Limb (tissue), 2 donors: ENCODE data around the gene PQBP1.

ENCODE experiments used
- DNase-seq, 2 donors: peaks; one replicate each; pipeline ENCODE4 v3.0.0-alpha.2; 2016; ENCODE audit errors: extremely low spot score in 2 of 2

Gene PQBP1

DNA sequence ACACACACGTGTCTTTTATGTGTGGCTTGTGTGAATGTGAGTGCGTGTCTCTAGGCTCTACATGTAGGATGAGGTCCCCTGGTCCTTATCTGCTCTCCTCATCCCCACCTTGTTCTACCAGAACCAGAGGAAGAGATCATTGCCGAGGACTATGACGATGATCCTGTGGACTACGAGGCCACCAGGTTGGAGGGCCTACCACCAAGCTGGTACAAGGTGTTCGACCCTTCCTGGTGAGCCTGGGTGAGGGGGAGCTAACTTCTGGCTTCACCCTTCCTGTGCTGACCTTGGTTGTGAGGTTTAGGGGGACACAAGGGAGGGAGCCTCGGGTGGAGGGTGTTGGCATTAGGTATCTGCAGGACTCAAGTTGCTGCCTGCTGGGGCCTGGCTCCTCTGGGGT is 3.3 kb downstream of the PQBP1 start:
- DNase-seq = no peak

DNA sequence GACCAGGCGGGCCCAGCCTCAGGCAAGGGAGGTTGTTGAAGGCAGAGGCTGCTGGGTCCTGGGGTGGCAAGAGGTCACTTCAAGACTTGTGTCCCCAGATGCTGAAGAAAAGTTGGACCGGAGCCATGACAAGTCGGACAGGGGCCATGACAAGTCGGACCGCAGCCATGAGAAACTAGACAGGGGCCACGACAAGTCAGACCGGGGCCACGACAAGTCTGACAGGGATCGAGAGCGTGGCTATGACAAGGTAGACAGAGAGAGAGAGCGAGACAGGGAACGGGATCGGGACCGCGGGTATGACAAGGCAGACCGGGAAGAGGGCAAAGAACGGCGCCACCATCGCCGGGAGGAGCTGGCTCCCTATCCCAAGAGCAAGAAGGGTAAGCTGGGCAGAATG is 4.4 kb downstream of the PQBP1 start:
- no peak for DNase-seq

DNA sequence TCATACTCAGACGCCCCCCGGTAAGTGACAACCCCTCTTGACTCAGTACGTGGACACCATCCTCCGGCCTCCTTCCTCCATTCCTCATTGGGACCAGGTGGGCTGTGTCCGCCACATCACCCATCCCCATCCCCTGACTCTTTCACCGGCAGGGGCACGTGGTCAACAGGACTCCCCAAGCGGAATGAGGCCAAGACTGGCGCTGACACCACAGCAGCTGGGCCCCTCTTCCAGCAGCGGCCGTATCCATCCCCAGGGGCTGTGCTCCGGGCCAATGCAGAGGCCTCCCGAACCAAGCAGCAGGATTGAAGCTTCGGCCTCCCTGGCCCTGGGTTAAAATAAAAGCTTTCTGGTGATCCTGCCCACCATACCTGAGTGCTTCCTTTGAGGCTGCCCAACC is 5.0 kb downstream of the PQBP1 start:
- no peak for DNase-seq

DNA sequence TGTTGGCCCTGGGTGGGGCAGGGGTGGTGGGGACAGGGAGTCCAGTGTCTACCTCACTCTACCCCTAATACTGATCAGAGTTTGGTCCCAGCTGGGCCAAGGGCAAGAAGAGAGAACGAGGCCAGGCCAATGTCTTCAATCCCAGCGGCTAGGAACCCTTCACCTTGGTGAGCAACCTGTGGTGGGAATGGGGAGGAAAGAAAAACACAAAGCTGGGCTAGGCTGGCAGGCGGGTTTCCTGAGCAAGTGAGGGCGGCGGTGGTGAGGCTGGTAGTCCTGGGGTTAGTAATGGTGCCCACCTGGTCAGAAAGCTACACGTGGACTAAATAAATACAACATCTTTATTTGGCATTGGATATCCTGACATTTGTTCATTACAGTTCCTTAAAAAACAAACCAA is 5.6 kb downstream of the PQBP1 start:
- DNase-seq = no peak

DNA sequence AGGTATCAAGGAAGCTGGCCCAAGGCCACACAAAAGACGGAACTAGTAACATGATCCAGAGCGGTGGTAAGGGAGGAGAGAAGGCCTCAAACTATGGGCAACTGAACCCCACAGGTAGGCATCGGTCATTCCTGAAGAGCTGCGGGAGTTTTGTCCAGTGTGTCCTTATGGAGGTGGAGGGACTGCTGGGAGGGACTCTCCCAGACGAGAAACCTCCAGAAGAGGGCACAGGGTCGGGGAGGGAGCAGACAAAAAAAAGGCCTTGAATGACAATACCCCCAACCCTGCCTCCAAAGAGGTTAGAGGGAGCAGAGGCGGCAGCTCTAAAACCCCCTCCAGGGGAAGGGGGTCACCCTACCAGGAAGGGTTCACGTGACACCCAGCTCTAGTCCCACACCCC is 6.5 kb downstream of the PQBP1 start:
- DNase-seq = no peak

DNA sequence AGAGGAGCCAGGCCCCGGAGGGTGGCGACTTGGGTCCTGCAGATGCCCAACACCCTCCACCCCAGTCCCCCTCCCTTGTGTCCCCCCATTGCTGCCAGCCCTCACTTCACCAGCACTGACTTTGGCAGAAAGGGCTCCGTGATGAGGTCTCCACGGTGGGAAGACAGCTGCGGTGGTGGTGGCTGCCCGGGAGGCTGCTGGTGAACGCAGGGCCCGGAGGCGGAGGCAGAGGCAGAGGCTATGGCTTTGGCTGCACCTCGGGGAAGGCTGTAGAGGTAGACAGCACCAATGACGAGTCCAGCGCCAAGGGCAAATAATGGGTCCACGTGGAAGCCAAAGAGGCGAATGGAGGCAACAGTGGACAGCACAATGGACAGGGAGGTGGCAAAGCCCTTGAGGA is 6.9 kb downstream of the PQBP1 start:
- DNase-seq = no peak

DNA sequence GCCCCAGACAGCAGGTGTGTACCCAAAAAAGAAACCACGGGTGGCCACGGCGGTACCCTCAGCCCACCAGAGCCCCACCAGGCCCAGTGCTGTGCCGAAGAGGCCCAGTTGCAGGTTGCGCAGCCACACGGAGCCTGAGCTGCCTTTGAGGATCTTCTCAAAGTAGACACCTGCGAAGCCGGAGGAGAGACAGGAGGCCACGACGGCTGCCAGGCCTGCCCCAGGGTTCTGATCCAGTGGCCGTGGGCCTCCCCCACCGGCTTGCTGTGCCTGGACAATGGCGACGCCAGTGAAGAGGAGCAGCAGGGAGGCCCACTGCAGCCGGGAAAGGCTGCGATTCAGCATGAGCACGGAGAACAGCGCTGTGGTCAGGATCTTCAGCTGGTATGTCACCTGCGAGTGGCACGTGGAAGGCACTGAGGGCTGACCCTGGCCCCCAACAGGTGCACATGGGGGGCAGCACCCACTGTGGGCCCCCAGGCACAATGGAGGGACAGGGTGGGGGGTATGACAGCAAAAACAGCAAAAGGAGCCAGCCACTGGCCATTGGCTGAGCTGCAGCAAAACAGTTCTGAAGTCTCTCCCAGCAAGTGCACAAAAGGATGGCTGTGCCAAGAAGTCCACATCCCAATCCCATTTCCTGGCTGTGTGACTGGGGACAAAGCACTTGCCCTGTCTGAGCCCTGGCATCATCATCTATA is 7.5 kb downstream of the PQBP1 start:
- DNase-seq = no peak

DNA sequence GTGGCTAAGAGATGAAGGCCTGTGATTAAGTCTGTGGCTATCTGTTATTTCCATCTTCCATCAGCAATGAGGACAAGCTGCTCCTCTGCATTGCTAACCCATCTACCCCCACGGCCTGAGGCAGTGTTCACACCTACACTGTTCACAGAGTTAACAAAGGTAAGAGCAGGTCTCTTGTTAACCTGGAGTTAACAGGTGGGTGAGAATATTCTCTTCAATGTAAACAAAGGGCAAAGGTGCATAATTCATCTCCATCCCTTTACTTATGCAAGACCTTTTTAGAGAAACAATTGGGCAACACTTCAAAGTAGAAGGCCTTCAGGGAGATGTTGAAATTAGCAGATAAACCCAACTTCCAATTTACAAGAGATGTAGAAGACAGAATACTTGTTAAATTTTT is 10.9 kb downstream of the PQBP1 start:
- DNase-seq = no peak

DNA sequence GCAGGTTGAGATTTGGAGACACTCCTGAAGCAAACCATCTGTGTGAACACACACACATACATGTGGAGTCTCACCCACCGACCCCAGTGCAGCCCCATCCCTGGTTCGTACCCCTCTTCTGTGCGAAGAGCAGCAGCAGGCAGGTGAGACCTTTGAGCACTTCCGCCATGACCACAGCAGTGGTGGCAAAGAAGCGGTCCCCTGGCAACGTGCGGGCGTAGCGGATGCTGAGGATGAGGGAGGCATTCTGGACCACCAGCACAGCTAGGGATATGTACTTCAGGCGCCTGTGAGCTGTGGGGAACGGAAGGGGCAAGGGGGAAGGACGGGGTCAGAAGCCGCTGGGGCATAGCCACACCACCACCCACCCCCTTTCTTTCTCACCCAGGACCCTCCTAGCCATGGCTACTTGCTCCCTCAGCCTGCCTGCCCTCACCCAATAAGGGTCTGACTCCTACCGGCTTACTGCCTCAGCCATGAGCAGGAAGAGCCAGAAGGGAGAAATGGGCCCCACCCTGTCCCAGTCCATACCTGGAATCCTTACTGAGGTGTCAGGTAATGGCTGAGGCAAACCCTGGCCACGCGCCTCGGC is 12.1 kb downstream of the PQBP1 start:
- no peak for DNase-seq

DNA sequence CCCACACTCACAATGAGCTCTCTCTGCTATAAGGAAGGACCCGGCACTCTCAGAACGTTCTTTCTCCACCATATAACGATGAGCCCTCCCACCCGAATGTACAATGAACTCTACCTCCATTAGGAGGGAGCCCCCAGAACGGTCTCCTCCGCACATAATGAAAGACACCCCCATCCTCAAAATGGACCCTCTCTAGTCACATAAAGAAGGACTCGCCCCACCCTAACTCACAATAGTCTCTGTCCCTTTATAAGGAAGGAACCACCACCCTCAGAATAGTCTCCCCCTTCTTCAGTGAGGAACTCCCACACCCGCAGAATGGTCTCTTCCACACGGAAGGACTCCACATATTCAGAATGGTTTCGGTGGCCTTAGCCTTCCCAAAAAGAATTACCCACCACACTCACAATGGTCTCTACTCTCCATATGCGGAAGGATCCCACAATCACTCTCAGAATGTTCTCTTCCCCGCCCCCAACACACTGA is 13.2 kb downstream of the PQBP1 start:
- no peak for DNase-seq

DNA sequence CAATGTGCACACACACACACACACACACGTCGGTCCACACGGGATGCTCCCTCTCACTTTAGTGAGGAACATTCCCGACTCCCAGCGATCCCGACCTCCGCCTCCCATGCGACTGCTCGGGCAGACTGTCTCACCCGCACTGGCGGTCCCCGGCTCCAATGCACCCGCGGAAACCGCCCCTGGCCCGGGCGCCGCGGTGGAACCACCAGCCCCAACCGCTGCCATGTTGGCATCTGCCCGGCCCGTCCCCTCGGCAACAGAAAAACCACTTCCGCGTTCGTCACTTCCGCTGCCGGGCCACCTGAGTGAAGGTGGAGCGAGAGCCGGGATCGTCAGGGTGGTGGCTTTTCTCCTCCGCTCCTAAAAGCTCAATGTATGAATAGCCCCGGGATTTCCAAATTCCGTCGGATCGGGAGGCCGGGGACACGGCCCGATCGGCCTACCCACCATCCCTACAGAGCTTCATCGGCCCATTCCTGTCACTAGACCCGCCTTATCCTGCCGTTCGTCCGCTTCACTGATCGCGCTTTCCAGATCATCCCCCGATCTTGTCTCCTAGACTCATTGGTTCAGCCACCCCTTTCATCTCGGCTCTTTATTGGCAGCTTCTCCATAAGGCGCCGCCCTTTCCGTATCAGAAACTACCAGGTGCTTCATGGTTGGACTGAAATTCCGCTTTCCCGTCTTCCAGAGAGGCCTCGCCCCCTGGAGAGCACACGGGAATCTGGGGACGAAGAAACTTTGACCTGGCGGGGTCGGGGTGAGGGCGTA is 13.9 kb downstream of the PQBP1 start, which contains the start of gene SLC35A2:
SLC35A2 (minus strand) TSS at position 235 of the 771 bp plus-strand sequence; CDS start at position 225, 10 bp downstream.
- DNase-seq = peak; percentile 53 to 89

DNA sequence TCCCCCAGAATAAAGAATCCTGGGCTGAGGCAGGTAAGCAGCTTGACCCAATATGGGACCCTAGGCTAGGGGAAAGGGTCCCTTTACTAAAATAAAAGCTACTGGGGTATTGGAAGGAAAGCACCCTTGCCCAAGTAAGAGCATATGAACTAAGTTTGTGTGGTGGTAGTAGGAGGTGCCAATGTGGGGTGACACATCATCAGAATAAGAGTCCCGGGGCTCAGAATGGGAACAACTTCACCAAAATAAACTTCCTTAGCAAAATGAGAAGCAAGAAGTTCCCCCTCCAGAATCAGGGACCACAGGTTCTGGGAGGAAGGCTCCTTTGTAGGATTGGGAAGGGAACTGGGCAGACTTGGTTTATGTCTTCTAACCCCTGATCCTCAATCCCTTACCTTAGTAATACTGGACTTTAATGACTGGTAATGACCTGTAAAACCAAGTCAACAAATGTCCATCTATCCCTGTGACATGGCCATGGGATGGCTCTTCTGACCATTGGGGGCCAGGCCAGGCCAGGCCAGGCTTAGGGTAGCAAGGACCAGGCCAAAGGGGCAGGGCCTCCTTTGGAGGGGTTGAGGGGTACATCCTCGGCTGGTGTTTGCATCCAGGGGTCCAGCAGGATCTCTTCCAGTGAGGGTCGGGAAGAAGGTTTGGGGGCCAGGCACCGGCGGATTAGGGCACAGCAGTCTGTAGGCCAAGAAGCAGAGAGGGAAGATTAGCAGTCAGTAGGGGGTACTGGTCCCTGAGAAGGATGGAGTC is 16.1 kb downstream of the PQBP1 start:
- no peak for DNase-seq

DNA sequence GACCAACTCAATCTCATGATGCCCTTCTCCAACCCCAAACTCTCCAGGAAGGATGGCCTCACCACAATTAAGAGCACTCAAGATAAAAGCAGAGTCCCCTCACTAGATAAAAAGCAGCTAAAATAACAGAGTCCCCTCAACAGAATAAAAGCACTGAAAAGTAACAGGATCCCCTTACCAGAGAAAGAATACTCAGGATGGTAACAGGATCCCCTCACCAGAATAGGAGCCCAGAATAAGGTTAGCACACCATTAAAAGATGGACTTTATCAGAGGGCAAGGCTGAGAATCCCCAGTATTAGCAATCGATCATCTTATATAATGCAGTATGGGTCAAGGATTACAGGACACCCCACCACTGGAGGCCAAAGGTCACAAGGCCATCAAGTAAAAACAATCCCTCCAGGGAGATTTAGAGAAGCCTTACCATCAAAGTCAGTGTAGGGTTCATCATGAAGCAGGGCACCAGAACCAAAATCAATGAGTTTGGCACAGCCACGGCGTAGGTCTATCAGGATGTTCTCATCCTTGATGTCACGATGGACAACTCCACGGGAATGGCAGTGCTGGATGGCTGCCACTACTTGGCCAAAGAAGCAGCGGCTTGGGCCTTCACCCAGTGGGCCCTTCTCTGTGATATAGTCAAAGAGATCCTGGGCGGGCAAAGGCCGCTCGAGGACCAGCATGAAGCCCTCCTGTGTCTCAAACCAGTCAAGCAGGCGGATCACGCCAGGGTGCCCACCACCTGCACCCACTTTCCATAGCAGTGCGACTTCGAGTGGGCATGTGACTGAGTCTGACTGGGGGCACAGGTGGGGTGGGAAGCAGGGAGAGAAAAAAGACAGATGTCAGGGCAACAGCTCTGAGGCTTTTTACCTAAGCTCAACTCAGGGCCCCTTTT is 17.1 kb downstream of the PQBP1 start:
- no peak for DNase-seq

DNA sequence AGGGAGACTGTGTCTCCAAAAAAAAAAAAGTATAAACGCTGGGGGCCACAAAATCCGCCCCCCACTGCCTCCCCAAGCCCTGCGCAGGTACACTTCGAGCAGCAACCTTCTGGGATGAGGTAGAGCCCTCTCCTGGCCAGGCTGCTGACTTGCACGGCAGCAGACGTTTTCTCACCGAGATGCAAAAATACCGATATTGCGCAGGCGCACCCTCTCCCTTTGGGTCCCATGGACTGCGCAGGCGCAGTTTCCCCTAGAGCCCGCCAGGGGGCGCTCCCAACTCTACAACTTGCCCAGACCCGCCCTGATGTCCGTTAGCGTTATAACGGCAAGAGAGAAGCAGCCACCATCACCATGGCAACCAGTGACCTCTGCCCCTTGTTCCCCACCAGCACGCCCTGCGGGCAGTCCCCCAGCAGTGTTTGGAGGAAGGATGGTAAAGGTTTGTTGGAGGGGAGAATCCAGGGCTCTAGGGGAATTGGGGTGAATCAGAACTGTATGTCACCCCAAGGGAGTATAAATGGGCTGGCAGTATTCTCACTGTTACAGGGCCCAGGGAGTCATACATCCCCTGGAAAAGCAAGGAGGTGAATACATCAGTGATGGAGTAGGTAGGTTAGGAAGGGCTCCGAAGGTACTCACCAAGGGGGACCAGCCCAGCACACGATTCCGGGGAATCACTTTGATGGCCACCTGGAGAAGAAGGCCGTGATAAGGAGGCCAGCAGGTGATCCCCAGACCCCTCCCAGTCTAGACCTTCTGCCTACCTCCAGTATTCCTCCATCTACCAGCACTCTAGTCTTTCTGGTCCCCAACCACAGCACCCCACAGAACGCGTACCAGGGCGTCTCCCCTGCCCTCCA is 19.6 kb downstream of the PQBP1 start:
- peak; percentile 88 to 91 for DNase-seq

DNA sequence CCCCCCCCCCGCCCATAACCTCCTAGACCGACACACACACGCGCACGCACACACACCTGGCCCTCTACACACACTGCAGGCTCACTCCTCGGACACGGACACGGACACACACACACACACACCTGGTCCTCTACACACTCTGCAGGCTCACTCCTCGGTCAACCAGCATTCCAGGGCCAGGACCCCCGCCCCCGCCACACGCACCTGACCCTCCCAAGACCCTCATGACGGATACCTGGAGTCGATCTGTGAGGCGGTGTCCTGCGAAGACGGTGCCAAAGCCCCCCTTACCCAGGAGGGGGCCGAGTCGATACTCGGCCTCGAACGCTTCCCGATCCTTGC is 20.5 kb downstream of the PQBP1 start:
- no peak for DNase-seq

DNA sequence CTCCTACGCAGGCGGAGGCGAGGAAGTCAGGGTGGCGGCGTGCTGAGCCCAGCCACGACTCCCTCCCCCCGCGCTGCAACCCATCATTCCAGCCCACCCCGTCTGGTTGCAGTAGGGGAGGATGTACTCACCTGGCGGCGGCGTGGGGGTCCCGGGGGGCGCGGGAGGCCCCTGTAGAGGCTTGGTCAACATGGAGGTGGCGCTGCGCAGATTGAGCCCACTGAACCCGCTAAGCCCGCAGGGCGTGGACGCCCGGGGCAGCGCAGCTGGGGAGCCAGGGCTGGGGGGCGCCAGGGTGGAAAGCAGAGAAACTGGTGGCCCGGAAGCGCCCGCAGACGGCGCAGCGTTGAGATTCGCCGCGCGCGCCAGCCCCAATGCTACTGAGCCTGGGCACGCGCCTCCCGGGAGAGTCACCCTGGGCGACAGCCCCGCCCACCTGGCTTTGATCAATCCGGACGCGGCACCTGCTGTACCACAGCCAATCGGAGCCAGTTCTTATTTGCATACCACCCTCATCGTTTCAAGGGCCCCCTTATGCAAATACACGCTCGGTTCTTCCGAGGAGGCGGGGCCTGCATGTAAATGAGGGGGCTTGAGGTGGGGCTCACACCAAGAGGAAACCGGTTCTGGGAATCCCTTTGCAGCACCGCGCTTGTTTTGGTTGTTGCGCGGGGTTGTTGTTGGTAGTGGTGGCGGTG is 21.1 kb downstream of the PQBP1 start, which contains the start of gene PIM2:
PIM2 (minus strand) TSS at position 382 of the 698 bp plus-strand sequence; CDS start at position 192, 190 bp downstream.
- DNase-seq = peak; percentile 53 to 84

DNA sequence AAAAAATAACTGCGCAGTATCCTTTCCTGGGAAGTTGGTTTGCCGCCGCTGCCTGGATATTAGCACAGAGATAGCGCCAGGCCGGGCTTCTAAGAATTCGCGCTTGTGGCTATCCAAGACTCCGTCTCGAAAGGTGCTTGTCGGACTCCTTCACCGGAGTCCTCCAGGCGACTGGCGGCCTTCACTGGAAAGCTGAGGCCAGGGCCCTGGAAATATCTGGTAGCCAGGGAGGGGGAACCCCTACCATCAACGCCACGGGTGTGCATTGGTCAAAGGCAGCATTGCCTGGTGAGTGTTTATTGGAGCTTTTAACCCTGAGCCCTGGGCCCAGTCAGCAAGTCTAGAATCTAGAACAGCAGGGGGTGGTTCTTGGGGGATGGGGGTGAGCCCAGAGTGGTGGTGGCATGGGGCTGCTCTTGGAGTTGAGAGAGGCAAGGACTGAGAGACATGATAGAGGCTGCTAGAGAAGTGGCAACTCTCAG is 21.7 kb downstream of the PQBP1 start:
- no peak for DNase-seq

DNA sequence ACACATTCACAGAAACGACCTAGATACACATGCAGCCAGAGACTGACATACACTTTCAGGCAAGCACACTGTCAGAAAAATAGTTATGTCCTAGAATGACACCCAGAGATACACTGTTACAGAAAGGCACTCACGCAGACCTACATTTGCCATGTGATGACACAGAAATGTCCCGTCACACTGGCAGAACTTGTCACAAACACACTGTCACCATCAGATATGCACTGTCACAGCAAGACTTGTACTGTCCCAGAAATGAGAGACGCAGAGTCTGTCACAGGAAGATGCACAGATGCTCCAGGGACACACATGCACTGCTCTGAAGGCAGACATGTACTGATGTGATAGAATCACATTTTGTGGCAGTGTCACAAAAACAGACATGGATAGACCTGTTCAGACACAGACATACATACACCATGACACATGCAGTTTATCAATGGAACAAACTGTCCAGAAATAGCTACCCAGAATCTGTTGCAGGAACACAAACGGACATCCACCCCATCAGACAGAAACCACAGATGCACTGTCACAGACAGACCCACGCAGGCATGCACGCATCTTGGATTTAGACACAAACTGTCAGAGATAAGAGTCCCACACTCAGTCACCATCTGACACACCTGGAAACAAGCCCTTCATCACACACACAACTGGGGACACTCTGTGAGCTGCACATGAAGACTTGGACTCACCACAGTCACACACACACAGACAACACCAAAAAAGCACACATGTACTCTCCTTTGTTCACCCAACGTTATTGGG is 22.4 kb downstream of the PQBP1 start:
- DNase-seq = no peak
